ENCODE measurements around the gene PAGE2B. TPM values are rescaled to one million over a fixed set of nuclear protein-coding genes. Genes with fewer than 3 reads are reported as not detected.
A peak's percentile ranks its signal among the peaks of the same experiment; 100 is the strongest.

PAGE2B gene
- total RNA-seq, 1 donor from 2014 or later = not detected

- peaks cover 2% of the 10 kb centered on the region for H3K9me3 Mint-ChIP-seq
- no peak overlapping the region for H3K4me3 Mint-ChIP-seq
- peaks cover 26% of the 10 kb centered on the region for H3K4me1 Mint-ChIP-seq
- H3K27ac Mint-ChIP-seq (ENCODE audit: unreplicated experiment) = no peak overlapping the region
- no peak for DNase-seq (ENCODE audit: low read depth, low spot score)
- TF ChIP-seq, protein P1, sequence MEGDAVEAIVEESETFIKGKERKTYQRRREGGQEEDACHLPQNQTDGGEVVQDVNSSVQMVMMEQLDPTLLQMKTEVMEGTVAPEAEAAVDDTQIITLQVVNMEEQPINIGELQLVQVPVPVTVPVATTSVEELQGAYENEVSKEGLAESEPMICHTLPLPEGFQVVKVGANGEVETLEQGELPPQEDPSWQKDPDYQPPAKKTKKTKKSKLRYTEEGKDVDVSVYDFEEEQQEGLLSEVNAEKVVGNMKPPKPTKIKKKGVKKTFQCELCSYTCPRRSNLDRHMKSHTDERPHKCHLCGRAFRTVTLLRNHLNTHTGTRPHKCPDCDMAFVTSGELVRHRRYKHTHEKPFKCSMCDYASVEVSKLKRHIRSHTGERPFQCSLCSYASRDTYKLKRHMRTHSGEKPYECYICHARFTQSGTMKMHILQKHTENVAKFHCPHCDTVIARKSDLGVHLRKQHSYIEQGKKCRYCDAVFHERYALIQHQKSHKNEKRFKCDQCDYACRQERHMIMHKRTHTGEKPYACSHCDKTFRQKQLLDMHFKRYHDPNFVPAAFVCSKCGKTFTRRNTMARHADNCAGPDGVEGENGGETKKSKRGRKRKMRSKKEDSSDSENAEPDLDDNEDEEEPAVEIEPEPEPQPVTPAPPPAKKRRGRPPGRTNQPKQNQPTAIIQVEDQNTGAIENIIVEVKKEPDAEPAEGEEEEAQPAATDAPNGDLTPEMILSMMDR (conservative IDR thresholded peaks at IDR 0.05) = no peak
- H3K36me3 Mint-ChIP-seq (ENCODE audit: low read depth) = no peaks in the 10 kb centered on the region
- no peaks in the 10 kb centered on the region for H3K27me3 Mint-ChIP-seq (ENCODE audit: low read depth)
Measured at GRCh38 chrX:55120761-55121358, 46.0 kb downstream of the PAGE2B start.

GRCh38 chrX:55123900-55124299, 49.1 kb downstream of the PAGE2B start:
- peaks cover 2% of the 10 kb centered on the region for H3K9me3 Mint-ChIP-seq
- no peak for DNase-seq (ENCODE audit: low read depth, low spot score)
- H3K4me3 Mint-ChIP-seq = no peak overlapping the region
- H3K4me1 Mint-ChIP-seq = peaks cover 12% of the 10 kb centered on the region
- TF ChIP-seq, protein P1 (conservative IDR thresholded peaks at IDR 0.05) = no peak
- H3K27ac Mint-ChIP-seq (ENCODE audit: unreplicated experiment) = peak overlapping the region; percentile 57
- no peaks in the 10 kb centered on the region for H3K27me3 Mint-ChIP-seq (ENCODE audit: low read depth)
- H3K36me3 Mint-ChIP-seq (ENCODE audit: low read depth) = no peaks in the 10 kb centered on the region

GRCh38 chrX:55127692-55128091, 52.9 kb downstream of the PAGE2B start:
- DNase-seq (ENCODE audit: low read depth, low spot score) = no peak
- H3K27me3 Mint-ChIP-seq (ENCODE audit: low read depth) = peaks cover 2% of the 10 kb centered on the region
- H3K9me3 Mint-ChIP-seq = peaks cover 2% of the 10 kb centered on the region
- no peaks in the 10 kb centered on the region for H3K36me3 Mint-ChIP-seq (ENCODE audit: low read depth)
- TF ChIP-seq, protein P1 (conservative IDR thresholded peaks at IDR 0.05) = no peak
- no peaks in the 10 kb centered on the region for H3K4me1 Mint-ChIP-seq
- no peak overlapping the region for H3K4me3 Mint-ChIP-seq
- no peak overlapping the region for H3K27ac Mint-ChIP-seq (ENCODE audit: unreplicated experiment)

Other genes with a start within 250 kb of the PAGE2B start
- gene TRO, start 154.2 kb upstream of the PAGE2B start, total RNA-seq = 106 and 120 TPM in 2 replicates
- gene PFKFB1, start 80.8 kb upstream of the PAGE2B start, total RNA-seq = 0.77 and 0.93 TPM in 2 replicates
- gene APEX2, start 74.7 kb upstream of the PAGE2B start, total RNA-seq = 19.6 and 20.9 TPM in 2 replicates
- gene ALAS2, start 44.1 kb upstream of the PAGE2B start, total RNA-seq = not detected in 2 replicates
- gene PAGE2, start 14.0 kb downstream of the PAGE2B start, total RNA-seq = not detected in 2 replicates
- not detected in 2 replicates for gene PAGE5, start 145.3 kb downstream of the PAGE2B start, total RNA-seq
- gene PAGE3, start 189.9 kb downstream of the PAGE2B start, total RNA-seq = not detected in 2 replicates